ENCODE measurements around the gene GPER1. TPM values are rescaled to one million over a fixed set of nuclear protein-coding genes. Genes with fewer than 3 reads are reported as not detected.

Gene GPER1
- total RNA-seq, 4 donors from 2014 or later: 7.1 to 20.2 (median 7.8) TPM

DNA sequence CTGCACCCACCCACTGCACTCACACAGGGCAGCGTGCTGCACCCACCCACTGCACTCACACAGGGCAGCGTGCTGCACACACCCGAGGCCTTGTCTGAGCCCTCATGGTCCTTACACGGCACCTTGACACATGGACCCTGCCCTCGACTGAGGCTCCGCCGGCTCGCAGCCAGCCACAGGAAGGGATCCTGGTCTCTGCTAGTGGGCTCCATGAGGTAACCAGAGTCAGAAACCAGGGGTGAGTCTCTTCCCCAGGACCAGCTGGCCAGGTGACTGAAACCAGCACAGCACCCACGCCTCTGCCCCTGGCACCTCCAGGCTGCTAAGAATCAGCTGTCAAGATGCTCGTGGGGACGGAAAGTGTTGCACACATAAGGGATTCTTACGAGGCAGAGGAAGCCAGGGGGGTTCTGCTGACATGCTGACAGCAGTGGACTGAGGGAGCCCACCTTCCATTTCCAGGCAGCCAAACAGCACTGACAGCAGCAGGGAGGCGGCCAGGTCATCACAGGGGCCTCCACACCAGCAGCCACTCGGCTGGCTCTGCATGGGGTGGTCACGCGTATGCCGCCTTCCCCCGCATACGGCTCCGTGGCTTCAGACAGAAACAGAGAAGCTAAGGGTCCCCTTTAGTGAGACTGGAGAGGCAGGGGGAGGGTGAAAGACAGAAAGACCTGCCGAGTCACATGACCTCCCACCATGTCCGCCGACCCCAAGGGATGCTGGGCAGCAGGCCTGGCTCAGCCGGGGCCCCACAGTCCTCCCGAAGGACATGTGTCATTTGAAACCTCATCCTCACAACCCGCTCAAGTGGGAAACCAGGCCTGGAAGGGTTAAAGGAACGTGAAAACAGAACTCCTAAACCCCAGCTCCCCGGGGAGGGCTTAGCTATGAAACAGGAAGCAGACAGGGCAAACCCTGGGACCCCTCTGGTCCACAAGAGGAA lies 34.2 kb downstream of the GPER1 start:
- Histone ChIP-seq H3K4me1 (peaks cover 0 to 30% (median 13%) of the 10 kb centered on the region in 3 donors), H3K27me3 (no peaks in the 10 kb centered on the region), H3K27ac (peak overlapping the region in 3 of 4 donors; percentile 79 to 87 (median 84)), H3K4me3 (no peak overlapping the region), H3K9me3 (no peaks in the 10 kb centered on the region), H3K36me3 (peaks cover 0 to 13% of the 10 kb centered on the region in 2 donors)
- WGBS, 2 donors (ENCODE audit: low coverage in 1 of 2): 100% methylated on average over 2 of the region's 28 CpGs; no CpG with 5 or more reads in 1 of the 2 donors
- TF ChIP-seq, protein P1, sequence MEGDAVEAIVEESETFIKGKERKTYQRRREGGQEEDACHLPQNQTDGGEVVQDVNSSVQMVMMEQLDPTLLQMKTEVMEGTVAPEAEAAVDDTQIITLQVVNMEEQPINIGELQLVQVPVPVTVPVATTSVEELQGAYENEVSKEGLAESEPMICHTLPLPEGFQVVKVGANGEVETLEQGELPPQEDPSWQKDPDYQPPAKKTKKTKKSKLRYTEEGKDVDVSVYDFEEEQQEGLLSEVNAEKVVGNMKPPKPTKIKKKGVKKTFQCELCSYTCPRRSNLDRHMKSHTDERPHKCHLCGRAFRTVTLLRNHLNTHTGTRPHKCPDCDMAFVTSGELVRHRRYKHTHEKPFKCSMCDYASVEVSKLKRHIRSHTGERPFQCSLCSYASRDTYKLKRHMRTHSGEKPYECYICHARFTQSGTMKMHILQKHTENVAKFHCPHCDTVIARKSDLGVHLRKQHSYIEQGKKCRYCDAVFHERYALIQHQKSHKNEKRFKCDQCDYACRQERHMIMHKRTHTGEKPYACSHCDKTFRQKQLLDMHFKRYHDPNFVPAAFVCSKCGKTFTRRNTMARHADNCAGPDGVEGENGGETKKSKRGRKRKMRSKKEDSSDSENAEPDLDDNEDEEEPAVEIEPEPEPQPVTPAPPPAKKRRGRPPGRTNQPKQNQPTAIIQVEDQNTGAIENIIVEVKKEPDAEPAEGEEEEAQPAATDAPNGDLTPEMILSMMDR (IDR thresholded peaks at IDR 0.05): no peak
- TF ChIP-seq EP300 (IDR thresholded peaks at IDR 0.05) (no peak), POLR2A (IDR thresholded peaks at IDR 0.05) (no peak), POLR2AphosphoS5 (IDR thresholded peaks at IDR 0.05) (no peak)
- ATAC-seq: no peak

DNA sequence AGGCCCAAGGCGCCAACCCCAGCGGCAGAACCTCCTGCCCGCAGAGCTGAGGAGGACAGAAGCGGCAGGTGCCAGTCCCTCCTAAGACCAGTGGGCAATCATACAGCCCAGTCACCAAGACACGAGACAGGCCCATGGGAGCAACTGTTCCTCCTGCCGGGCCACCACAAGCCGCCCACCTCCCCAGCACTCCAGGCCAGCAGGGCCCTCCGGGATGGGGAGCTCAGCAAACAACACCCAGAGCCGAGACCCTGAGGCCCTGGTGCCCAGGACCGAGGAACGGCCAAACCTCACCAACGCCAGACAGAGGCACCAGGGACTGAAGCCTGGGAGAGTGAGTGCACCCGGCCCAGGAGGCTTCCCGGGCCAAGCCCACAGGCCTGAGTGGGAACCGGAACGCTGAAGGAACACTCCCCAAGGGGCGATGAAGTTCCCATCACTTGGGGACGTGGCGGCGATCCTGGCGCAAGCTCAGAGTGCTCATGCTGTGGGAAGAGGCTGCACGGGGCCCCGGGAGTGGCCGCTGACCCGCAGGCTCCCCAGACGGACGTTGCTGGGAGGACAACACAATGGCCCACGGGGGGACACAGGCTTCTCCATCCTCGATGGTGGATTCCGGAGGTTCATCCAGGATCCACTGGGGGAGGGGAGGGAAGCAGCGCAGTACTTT lies 35.1 kb downstream of the GPER1 start:
- Histone ChIP-seq H3K4me3 (peak overlapping the region in 1 of 2 donors; percentile 34), H3K9me3 (no peaks in the 10 kb centered on the region), H3K36me3 (peaks cover 0 to 16% of the 10 kb centered on the region in 2 donors), H3K27ac (peak overlapping the region; percentile 5 to 87 (median 82)), H3K4me1 (peaks cover 0 to 30% (median 13%) of the 10 kb centered on the region in 3 donors), H3K27me3 (no peaks in the 10 kb centered on the region)
- no peak for ATAC-seq
- WGBS, 2 donors (ENCODE audit: low coverage in 1 of 2): 41 to 80% methylated on average over 2 to 5 of the region's 31 CpGs
- TF ChIP-seq EP300 (IDR thresholded peaks at IDR 0.05): no peak
- no peak for TF ChIP-seq POLR2AphosphoS5 (IDR thresholded peaks at IDR 0.05)
- TF ChIP-seq, protein P1 (IDR thresholded peaks at IDR 0.05): no peak
- no peak for TF ChIP-seq POLR2A (IDR thresholded peaks at IDR 0.05)

DNA sequence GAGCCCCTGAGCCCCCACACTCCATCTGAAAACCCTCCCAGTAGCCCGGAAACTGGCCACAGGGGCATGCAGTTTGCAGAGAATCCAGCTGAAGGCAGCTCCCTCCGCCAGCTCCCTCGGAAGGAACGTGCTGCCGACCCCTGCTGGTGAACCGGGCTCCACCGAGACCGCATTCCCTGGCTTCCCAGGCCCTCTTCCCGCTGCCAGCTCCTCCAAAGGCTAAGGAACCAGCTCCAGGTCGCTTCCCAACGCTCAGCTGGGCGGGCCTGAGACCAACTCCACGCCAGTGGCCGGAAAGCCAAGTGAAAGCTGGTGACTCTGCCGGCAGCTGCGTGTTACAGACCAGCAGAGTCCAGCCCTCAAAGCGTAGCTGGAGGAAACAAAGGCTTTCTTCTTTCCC lies 35.8 kb downstream of the GPER1 start:
- Histone ChIP-seq H3K27ac (peak overlapping the region; percentile 74 to 87 (median 82)), H3K36me3 (peaks cover 0 to 16% of the 10 kb centered on the region in 2 donors), H3K27me3 (no peaks in the 10 kb centered on the region), H3K4me1 (peaks cover 0 to 30% (median 13%) of the 10 kb centered on the region in 3 donors), H3K9me3 (no peaks in the 10 kb centered on the region), H3K4me3 (peak overlapping the region in 1 of 2 donors; percentile 34)
- TF ChIP-seq, protein P1 (IDR thresholded peaks at IDR 0.05): peak in 3 of 4 experiments; percentile 79 to 83 (median 80)
- no peak for TF ChIP-seq EP300 (IDR thresholded peaks at IDR 0.05)
- no peak for TF ChIP-seq POLR2A (IDR thresholded peaks at IDR 0.05)
- peak; percentile 65 for TF ChIP-seq POLR2AphosphoS5 (IDR thresholded peaks at IDR 0.05)
- 0% methylated on average over 3 to 8 of the region's 17 CpGs for WGBS, 2 donors (ENCODE audit: low coverage in 1 of 2)
- peak; percentile 99 for ATAC-seq

DNA sequence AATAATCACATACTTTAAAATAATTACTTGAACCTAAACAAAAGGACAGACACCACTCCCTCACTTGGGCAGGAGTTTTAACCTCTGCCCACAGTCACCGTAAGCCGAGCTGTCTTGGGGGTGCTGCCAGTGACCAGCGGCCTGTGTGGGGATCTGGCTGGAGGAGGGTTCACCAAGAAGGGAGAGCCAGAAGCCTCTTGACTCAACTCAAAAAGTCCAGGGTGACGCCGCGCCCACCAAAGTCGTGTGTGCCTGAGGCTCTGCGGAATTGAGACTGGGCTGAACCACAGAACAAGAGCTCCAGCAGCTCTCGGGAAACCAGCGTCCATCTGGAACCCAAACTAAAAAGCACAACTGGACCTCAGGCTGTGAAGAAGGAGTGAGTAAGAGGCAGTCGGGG lies 36.3 kb downstream of the GPER1 start:
- peaks cover 0 to 16% of the 10 kb centered on the region in 2 donors for H3K36me3 ChIP-seq
- no peaks in the 10 kb centered on the region for H3K9me3 ChIP-seq
- 41% methylated on average over 6 of the region's 11 CpGs; no CpG with 5 or more reads in 1 of the 2 donors for WGBS, 2 donors (ENCODE audit: low coverage in 1 of 2)
- peak overlapping the region in 1 of 2 donors; percentile 34 for H3K4me3 ChIP-seq
- peak; percentile 25 for ATAC-seq
- H3K4me1 ChIP-seq: peaks cover 0 to 30% (median 13%) of the 10 kb centered on the region in 3 donors
- no peaks in the 10 kb centered on the region for H3K27me3 ChIP-seq
- TF ChIP-seq POLR2A (IDR thresholded peaks at IDR 0.05): no peak
- no peak for TF ChIP-seq POLR2AphosphoS5 (IDR thresholded peaks at IDR 0.05)
- TF ChIP-seq, protein P1 (IDR thresholded peaks at IDR 0.05): no peak
- no peak for TF ChIP-seq EP300 (IDR thresholded peaks at IDR 0.05)
- peak overlapping the region; percentile 74 to 87 (median 82) for H3K27ac ChIP-seq
